Mesenteric fat pad (tissue), 1 donor: ENCODE data around the gene ANKDD1A. TPM values are rescaled to one million over a fixed set of nuclear protein-coding genes. Genes with fewer than 3 reads are reported as not detected.
A peak's percentile ranks its signal among the peaks of the same experiment; 100 is the strongest.

Experiments used
- DNase-seq: peaks from one replicate; pipeline ENCODE4 v3.0.0-alpha.2; 2020; ENCODE audit warnings: low spot score
- long read RNA-seq: library from polyadenylated mRNA; unstranded; transcript quantifications from one replicate; pipeline ENCODE4 v2.0.0, GENCODE V29; 2020
- total RNA-seq: library from RNA; stranded (reverse); fragmentation: NEBNext Ultra II Directional; extraction: Animal tissue kit (Norgen Biotek cat#: 25700); gene quantifications from one replicate; pipeline ENCODE4 v1.2.1, GENCODE V29; 2021
- donor health status: DM: yes; HTN: yes; CAD: no.

The ANKDD1A gene
- 19.3 TPM for total RNA-seq
- long read RNA-seq, partial matches to known transcripts, result 0 of 22 reads
- long read RNA-seq, other reads (novel, unspliced or antisense), result 22 of 22 reads

GRCh38 chr15:64911311-64912186, at the start of gene ANKDD1A:
TSS of gene ANKDD1A (plus strand) at chr15:64911902. CDS start at chr15:64911931, 29 bp downstream.
- DNase-seq, result no peak

- DNase-seq, result no peak
Measured at GRCh38 chr15:64861960-64862359, 49.7 kb upstream of the ANKDD1A start.

GRCh38 chr15:64862408-64862807, 49.3 kb upstream of the ANKDD1A start:
- DNase-seq, result no peak

GRCh38 chr15:64864068-64864467, 47.6 kb upstream of the ANKDD1A start:
- no peak for DNase-seq

GRCh38 chr15:64865126-64865997, 46.3 kb upstream of the ANKDD1A start:
- no peak for DNase-seq

- DNase-seq, result no peak
Measured at GRCh38 chr15:64865998-64866520, 45.6 kb upstream of the ANKDD1A start.

- no peak for DNase-seq
Measured at GRCh38 chr15:64869501-64869900, 42.2 kb upstream of the ANKDD1A start.

GRCh38 chr15:64870353-64870752, 41.3 kb upstream of the ANKDD1A start:
- no peak for DNase-seq

GRCh38 chr15:64875641-64876223, 36.0 kb upstream of the ANKDD1A start:
- no peak for DNase-seq

GRCh38 chr15:64877435-64877834, 34.3 kb upstream of the ANKDD1A start:
- DNase-seq, result no peak

- no peak for DNase-seq
Measured at GRCh38 chr15:64878705-64879104, 33.0 kb upstream of the ANKDD1A start.

GRCh38 chr15:64883100-64883581, 28.6 kb upstream of the ANKDD1A start:
- no peak for DNase-seq

GRCh38 chr15:64883997-64884511, 27.6 kb upstream of the ANKDD1A start:
- no peak for DNase-seq

- no peak for DNase-seq
Measured at GRCh38 chr15:64884679-64885078, 27.0 kb upstream of the ANKDD1A start.

GRCh38 chr15:64888336-64888735, 23.4 kb upstream of the ANKDD1A start:
- no peak for DNase-seq

- DNase-seq, result no peak
Measured at GRCh38 chr15:64891561-64891960, 20.1 kb upstream of the ANKDD1A start.

- no peak for DNase-seq
Measured at GRCh38 chr15:64892847-64893403, 18.8 kb upstream of the ANKDD1A start.

- DNase-seq, result peak; percentile 95
Measured at GRCh38 chr15:64893481-64894394, 18.0 kb upstream of the ANKDD1A start.

GRCh38 chr15:64894395-64895056, 17.2 kb upstream of the ANKDD1A start:
- DNase-seq, result no peak
